ENCODE results near the gene LRP5. TPM values are rescaled to one million over a fixed set of nuclear protein-coding genes. Genes with fewer than 3 reads are reported as not detected.

The LRP5 gene
- polyA plus RNA-seq, 3 donors = 0.23 to 0.29 TPM; not detected in 1

GRCh38 chr11:68409748-68410344 is 97.5 kb downstream of the LRP5 start:
- DNase-seq = no peak
- H3K4me3 ChIP-seq (replicated peaks in 1 of 3; ENCODE audit: low read depth in 2 of 3, low read length in 3 of 3) = no peak overlapping the region
- no peak overlapping the region for H3K4me2 ChIP-seq (replicated peaks; ENCODE audit: extremely low read depth, low read length, poor library complexity, severe bottlenecking)
- H3K4me3 Mint-ChIP-seq = no peak overlapping the region
- no peaks in the 10 kb centered on the region for H3K36me3 ChIP-seq (replicated peaks in 1 of 2; ENCODE audit: control insufficient read depth in 1 of 2, insufficient read depth in 2 of 2, low read length in 2 of 2)
- peaks cover 2% of the 10 kb centered on the region for H3K4me1 Mint-ChIP-seq
- H3K79me2 ChIP-seq (ENCODE audit: insufficient read depth, low read length) = no peaks in the 10 kb centered on the region
- intact Hi-C loops (cut with micrococcal nuclease) = no loop called here
- no peaks in the 10 kb centered on the region for H3K9me3 Mint-ChIP-seq
- no peak overlapping the region for H2AFZ ChIP-seq (ENCODE audit: insufficient read depth, low read depth, low read length, poor library complexity, severe bottlenecking)
- 93% methylated on average over 30 of the region's 30 CpGs for WGBS (ENCODE audit: insufficient coverage)
- TF ChIP-seq CTCF (IDR thresholded peaks at IDR 0.05) = no peak
- H3K27me3 ChIP-seq (ENCODE audit: control insufficient read depth in 2 of 2, insufficient read depth in 2 of 2, low read length in 2 of 2) = no peaks in the 10 kb centered on the region
- H3K27me3 Mint-ChIP-seq (ENCODE audit: low read depth in 3 of 3) = peaks cover 0 to 1% (median 0%) of the 10 kb centered on the region in 3 donors
- H3K9me3 ChIP-seq (replicated peaks in 1 of 2; ENCODE audit: control insufficient read depth in 1 of 2, insufficient read depth in 1 of 2, low read length in 2 of 2) = no peaks in the 10 kb centered on the region
- no peak overlapping the region for H3K27ac Mint-ChIP-seq
- H3K27ac ChIP-seq (ENCODE audit: low read depth in 1 of 2, low read length in 2 of 2) = no peak overlapping the region
- H3K4me1 ChIP-seq (ENCODE audit: control insufficient read depth in 1 of 2, insufficient read depth in 2 of 2, low read length in 2 of 2) = no peaks in the 10 kb centered on the region
- peaks cover 0 to 2% of the 10 kb centered on the region in 2 donors for H3K36me3 Mint-ChIP-seq
- H3K9ac ChIP-seq (ENCODE audit: insufficient read depth, low read length, poor library complexity, severe bottlenecking) = no peak overlapping the region
- no peaks in the 10 kb centered on the region for H4K20me1 ChIP-seq (ENCODE audit: insufficient read depth, low read length)

GRCh38 chr11:68411501-68411991 is 99.2 kb downstream of the LRP5 start:
- no peak overlapping the region for H3K27ac ChIP-seq (ENCODE audit: low read depth in 1 of 2, low read length in 2 of 2)
- no peak for DNase-seq
- no peaks in the 10 kb centered on the region for H3K27me3 ChIP-seq (ENCODE audit: control insufficient read depth in 2 of 2, insufficient read depth in 2 of 2, low read length in 2 of 2)
- H4K20me1 ChIP-seq (ENCODE audit: insufficient read depth, low read length) = no peaks in the 10 kb centered on the region
- no peaks in the 10 kb centered on the region for H3K36me3 ChIP-seq (replicated peaks in 1 of 2; ENCODE audit: control insufficient read depth in 1 of 2, insufficient read depth in 2 of 2, low read length in 2 of 2)
- no peak overlapping the region for H3K4me3 Mint-ChIP-seq
- H3K27ac Mint-ChIP-seq = no peak overlapping the region
- no peak overlapping the region for H3K9ac ChIP-seq (ENCODE audit: insufficient read depth, low read length, poor library complexity, severe bottlenecking)
- WGBS (ENCODE audit: insufficient coverage) = 87% methylated on average over 14 of the region's 17 CpGs
- H2AFZ ChIP-seq (ENCODE audit: insufficient read depth, low read depth, low read length, poor library complexity, severe bottlenecking) = no peak overlapping the region
- intact Hi-C loops (cut with micrococcal nuclease) = no loop called here
- H3K4me1 Mint-ChIP-seq = peaks cover 2% of the 10 kb centered on the region
- H3K27me3 Mint-ChIP-seq (ENCODE audit: low read depth in 3 of 3) = peaks cover 0 to 1% (median 0%) of the 10 kb centered on the region in 3 donors
- no peaks in the 10 kb centered on the region for H3K9me3 Mint-ChIP-seq
- H3K4me2 ChIP-seq (replicated peaks; ENCODE audit: extremely low read depth, low read length, poor library complexity, severe bottlenecking) = no peak overlapping the region
- H3K4me1 ChIP-seq (ENCODE audit: control insufficient read depth in 1 of 2, insufficient read depth in 2 of 2, low read length in 2 of 2) = no peaks in the 10 kb centered on the region
- no peak overlapping the region for H3K4me3 ChIP-seq (replicated peaks in 1 of 3; ENCODE audit: low read depth in 2 of 3, low read length in 3 of 3)
- H3K9me3 ChIP-seq (replicated peaks in 1 of 2; ENCODE audit: control insufficient read depth in 1 of 2, insufficient read depth in 1 of 2, low read length in 2 of 2) = no peaks in the 10 kb centered on the region
- H3K79me2 ChIP-seq (ENCODE audit: insufficient read depth, low read length) = no peaks in the 10 kb centered on the region
- H3K36me3 Mint-ChIP-seq = peaks cover 0 to 2% of the 10 kb centered on the region in 2 donors
- TF ChIP-seq CTCF (IDR thresholded peaks at IDR 0.05) = no peak

Data from CD14-positive monocyte (primary cell).